WERI-Rb-1 (cell line): ENCODE results near the gene MTMR11.
"Not testable (repeated sequence)": the region's sequence is repeated elsewhere in the genome, so short reads cannot be mapped to it uniquely, and the experiment has no call there.

Experiments
- DNase-seq: peaks from one replicate; pipeline ENCODE4 v3.0.0-alpha.2; 2020
- H3K27ac ChIP-seq: fragments of 250-450 bp; sonication (Bioruptor Pico); 2 replicates; pipeline ENCODE4 v1.5.1; 2020; ENCODE audit warnings: mild to moderate bottlenecking, moderate library complexity
- H3K27me3 ChIP-seq: fragments of 250-450 bp; sonication (Bioruptor Pico); 2 replicates; pipeline ENCODE4 v1.5.1; 2021; ENCODE audit warnings: mild to moderate bottlenecking, low read depth, moderate library complexity; ENCODE audit not compliant: insufficient read depth, severe bottlenecking
- H3K36me3 ChIP-seq: fragments of 250-450 bp; sonication (Bioruptor Pico); 2 replicates; pipeline ENCODE4 v1.5.1; 2020; ENCODE audit warnings: mild to moderate bottlenecking, moderate library complexity
- H3K4me3 ChIP-seq: 2 replicates; pipeline ENCODE4 v1.5.1; 2011; ENCODE audit warnings: low read depth, mild to moderate bottlenecking, control low read depth, low read length
- H3K9me3 ChIP-seq: fragments of 250-450 bp; sonication (Bioruptor Pico); 2 replicates; pipeline ENCODE4 v1.5.1; 2021; ENCODE audit warnings: mild to moderate bottlenecking, moderate library complexity; ENCODE audit not compliant: severe bottlenecking
- TF ChIP-seq, protein P1 (sequence below): IDR thresholded peaks from 2 replicates; pipeline ENCODE4 v1.5.1; 2011; ENCODE audit warnings: low read depth, mild to moderate bottlenecking, control low read depth, inconsistent platforms, low read length

The MTMR11 gene

GRCh38 chr1:149962736-149963135, 26.1 kb upstream of the MTMR11 start:
- Histone ChIP-seq H3K4me3 (no peak overlapping the region), H3K9me3 (peaks cover 8% of the 10 kb centered on the region), H3K27me3 (no peaks in the 10 kb centered on the region), H3K36me3 (peaks cover 91% of the 10 kb centered on the region), H3K27ac (no peak overlapping the region; the same call in 1 of the 2 replicates)
- TF ChIP-seq, protein P1, sequence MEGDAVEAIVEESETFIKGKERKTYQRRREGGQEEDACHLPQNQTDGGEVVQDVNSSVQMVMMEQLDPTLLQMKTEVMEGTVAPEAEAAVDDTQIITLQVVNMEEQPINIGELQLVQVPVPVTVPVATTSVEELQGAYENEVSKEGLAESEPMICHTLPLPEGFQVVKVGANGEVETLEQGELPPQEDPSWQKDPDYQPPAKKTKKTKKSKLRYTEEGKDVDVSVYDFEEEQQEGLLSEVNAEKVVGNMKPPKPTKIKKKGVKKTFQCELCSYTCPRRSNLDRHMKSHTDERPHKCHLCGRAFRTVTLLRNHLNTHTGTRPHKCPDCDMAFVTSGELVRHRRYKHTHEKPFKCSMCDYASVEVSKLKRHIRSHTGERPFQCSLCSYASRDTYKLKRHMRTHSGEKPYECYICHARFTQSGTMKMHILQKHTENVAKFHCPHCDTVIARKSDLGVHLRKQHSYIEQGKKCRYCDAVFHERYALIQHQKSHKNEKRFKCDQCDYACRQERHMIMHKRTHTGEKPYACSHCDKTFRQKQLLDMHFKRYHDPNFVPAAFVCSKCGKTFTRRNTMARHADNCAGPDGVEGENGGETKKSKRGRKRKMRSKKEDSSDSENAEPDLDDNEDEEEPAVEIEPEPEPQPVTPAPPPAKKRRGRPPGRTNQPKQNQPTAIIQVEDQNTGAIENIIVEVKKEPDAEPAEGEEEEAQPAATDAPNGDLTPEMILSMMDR: no peak
- DNase-seq: no peak

DNA sequence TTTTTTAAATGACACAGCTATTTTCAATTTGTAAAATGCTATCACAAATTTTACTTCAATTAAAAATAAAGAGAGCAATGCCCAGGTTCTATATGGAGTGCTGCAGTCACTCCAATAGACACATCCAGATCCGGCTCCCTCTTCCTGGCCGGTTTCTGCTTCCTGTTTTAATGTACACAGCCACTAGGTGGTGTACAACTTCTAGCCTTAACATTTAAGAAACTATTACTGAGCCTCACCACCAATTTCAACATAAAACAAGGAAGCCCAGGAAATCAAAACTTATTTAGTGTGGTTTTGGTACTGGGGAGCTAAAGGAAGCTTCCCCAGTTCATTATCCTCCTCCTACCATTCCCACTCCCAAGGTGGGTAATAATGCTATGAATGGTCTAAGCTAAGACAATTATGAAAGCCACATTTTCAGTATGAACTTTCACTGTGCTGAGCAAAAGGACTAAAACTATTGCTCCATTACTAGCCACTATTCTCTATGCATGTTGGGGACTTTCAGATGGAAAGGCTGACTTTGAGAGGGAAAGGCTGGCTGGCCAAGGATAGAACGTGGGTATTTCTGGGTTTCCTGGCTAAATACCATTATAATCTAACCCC, 25.5 kb upstream of the MTMR11 start:
- Histone ChIP-seq H3K27me3 (no peaks in the 10 kb centered on the region), H3K27ac (no peak overlapping the region; the same call in 1 of the 2 replicates), H3K36me3 (peaks cover 91% of the 10 kb centered on the region), H3K4me3 (no peak overlapping the region), H3K9me3 (peaks cover 12% of the 10 kb centered on the region)
- TF ChIP-seq, protein P1: peak; percentile 62
- peak; percentile 71 for DNase-seq

- H3K27me3 ChIP-seq, H3K4me3 ChIP-seq, DNase-seq, H3K27ac ChIP-seq: not testable (repeated sequence)
- Histone ChIP-seq H3K9me3 (peaks cover 25% of the 10 kb centered on the region), H3K36me3 (peaks cover 59% of the 10 kb centered on the region)
Measured at GRCh38 chr1:149957548-149957947, 20.9 kb upstream of the MTMR11 start.

DNA sequence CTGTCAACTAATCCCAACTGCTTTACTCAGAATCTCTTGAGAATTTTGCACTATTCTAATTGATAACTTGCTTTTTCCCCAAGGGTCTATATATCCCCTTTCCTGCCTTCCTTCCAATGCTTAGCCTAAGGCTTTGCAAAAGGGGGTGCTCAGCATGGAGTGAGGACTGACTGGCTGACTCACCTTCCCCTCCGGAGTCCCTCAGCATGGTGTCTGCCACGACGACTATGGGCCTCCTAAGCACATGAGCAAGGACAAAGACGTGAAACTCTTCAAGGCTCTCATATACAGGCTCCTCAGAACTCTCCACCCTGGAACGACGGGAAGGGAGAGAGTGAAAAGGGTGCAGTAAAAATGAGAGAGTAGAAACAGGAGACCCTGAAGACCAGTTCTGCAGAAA, 13.2 kb upstream of the MTMR11 start:
- Histone ChIP-seq H3K27ac (no peak overlapping the region), H3K4me3 (no peak overlapping the region), H3K9me3 (peaks cover 11% of the 10 kb centered on the region), H3K36me3 (peaks cover 61% of the 10 kb centered on the region), H3K27me3 (no peaks in the 10 kb centered on the region)
- DNase-seq: no peak
- TF ChIP-seq, protein P1: no peak

DNA sequence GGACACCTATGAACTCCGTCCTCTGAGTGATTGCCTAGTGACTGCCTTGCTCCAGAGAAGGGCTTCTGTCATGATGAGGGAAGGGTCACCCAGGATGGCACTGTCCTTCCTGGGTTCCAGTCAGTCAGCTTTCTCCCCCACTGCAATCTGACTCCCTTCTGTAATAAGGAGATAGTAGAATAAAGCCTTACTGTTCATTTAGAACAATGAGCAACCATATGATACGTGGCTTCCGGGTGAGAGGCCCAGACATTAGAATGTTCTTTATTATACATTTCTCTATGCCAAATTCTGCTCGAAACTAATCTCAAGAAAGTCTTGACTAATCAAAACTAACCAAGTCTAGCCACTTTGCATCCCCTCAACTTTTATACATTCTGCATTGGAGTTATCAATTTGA, 8.5 kb upstream of the MTMR11 start:
- no peaks in the 10 kb centered on the region for H3K27me3 ChIP-seq
- TF ChIP-seq, protein P1: no peak
- H3K4me3 ChIP-seq: no peak overlapping the region
- no peaks in the 10 kb centered on the region for H3K9me3 ChIP-seq
- DNase-seq: no peak
- peaks cover 67% of the 10 kb centered on the region for H3K36me3 ChIP-seq
- H3K27ac ChIP-seq: no peak overlapping the region

- TF ChIP-seq, protein P1: no peak
- no peak for DNase-seq
- peaks cover 44% of the 10 kb centered on the region for H3K36me3 ChIP-seq
- peak overlapping the region; percentile 52 for H3K27ac ChIP-seq
- no peak overlapping the region for H3K4me3 ChIP-seq
- H3K9me3 ChIP-seq: no peaks in the 10 kb centered on the region
- H3K27me3 ChIP-seq: no peaks in the 10 kb centered on the region
Measured at GRCh38 chr1:149942885-149943284, 6.2 kb upstream of the MTMR11 start.
